Measurements from ENCODE around the gene HDAC11.

- TF ChIP-seq CTCF (conservative IDR thresholded peaks at IDR 0.05; ENCODE audit: low read depth, low read length): no peak
- no peak for TF ChIP-seq FOS (IDR thresholded peaks at IDR 0.05; ENCODE audit: low read depth, low read length)
- no peak for TF ChIP-seq CHD1 (IDR thresholded peaks at IDR 0.05; ENCODE audit: low read depth, low read length)
- TF ChIP-seq MXI1 (IDR thresholded peaks at IDR 0.05; ENCODE audit: borderline replicate concordance, low read depth, low read length): no peak
- no peak for TF ChIP-seq MAFK (IDR thresholded peaks at IDR 0.05; ENCODE audit: low read depth, low read length)
Observed at GRCh38 chr3:13538520-13539291, 58.6 kb downstream of the HDAC11 start.

Measured in IMR-90 (cell line).